CD4-positive, alpha-beta memory T cell (primary cell): ENCODE results near the gene MAPKAPK2. TPM values are rescaled to one million over a fixed set of nuclear protein-coding genes. Genes with fewer than 3 reads are reported as not detected.

Source experiments
- CTCF ChIA-PET: fragments of 350-600 bp; sonication (Branson Sonifier 250); formaldehyde crosslinking; loops from one replicate; lab custom pipeline; 2021; ENCODE audit warnings: inconsistent platforms; ENCODE audit not compliant: partially characterized antibody; lab: Charles Lee
- POLR2A ChIA-PET: fragments of 350-600 bp; sonication (Branson Sonifier 250); formaldehyde crosslinking; loops from one replicate; lab custom pipeline; 2021; ENCODE audit not compliant: partially characterized antibody; lab: Charles Lee
- DNase-seq, 5 donors: peaks; one replicate each; pipeline versions ENCODE4 v3.0.0 to v3.0.0-alpha.2; 2020 to 2022; ENCODE audit warnings: mixed read lengths in 1 of 5
- H3K27ac ChIP-seq: one replicate; pipeline ENCODE4 v1.7.0; 2013; ENCODE audit warnings: low read depth, low read length
- H3K27me3 ChIP-seq: 2 replicates; pipeline ENCODE4 v1.7.0; 2013; ENCODE audit warnings: mild to moderate bottlenecking, low read length, moderate library complexity; ENCODE audit not compliant: insufficient read depth
- H3K36me3 ChIP-seq: 2 replicates; pipeline ENCODE4 v1.7.0; 2013; ENCODE audit warnings: mild to moderate bottlenecking, low read length, moderate library complexity; ENCODE audit not compliant: insufficient read depth
- H3K4me1 ChIP-seq: 2 replicates; pipeline ENCODE4 v1.7.0; 2013; ENCODE audit warnings: mild to moderate bottlenecking, low read length, moderate library complexity; ENCODE audit not compliant: insufficient read depth
- H3K4me3 ChIP-seq, 2 donors: one replicate each; pipeline ENCODE4 v1.7.0; 2013; ENCODE audit warnings: low read length in 2 of 2, mild to moderate bottlenecking in 1 of 2
- H3K9me3 ChIP-seq, 2 donors: one replicate each; pipeline ENCODE4 v1.7.0; 2013; ENCODE audit warnings: low read length in 2 of 2, control low read depth in 1 of 2; ENCODE audit not compliant: control insufficient read depth in 1 of 2
- H3K27ac Mint-ChIP-seq, 7 donors: one replicate each; pipeline ENCODE4 v1.8.0; 2020 to 2021; ENCODE audit warnings: mixed read lengths in 7 of 7, mild to moderate bottlenecking in 6 of 7, inconsistent platforms in 3 of 7, moderate library complexity in 3 of 7
- H3K27me3 Mint-ChIP-seq, 2 donors: one replicate each; pipeline ENCODE4 v1.8.0; 2020 to 2021; ENCODE audit warnings: mixed read lengths in 2 of 2
- H3K36me3 Mint-ChIP-seq, 2 donors: one replicate each; pipeline ENCODE4 v1.8.0; 2020 to 2021; ENCODE audit warnings: mixed read lengths in 2 of 2, inconsistent platforms in 1 of 2, mild to moderate bottlenecking in 1 of 2
- H3K4me1 Mint-ChIP-seq, 4 donors: one replicate each; pipeline ENCODE4 v1.8.0; 2020 to 2021; ENCODE audit warnings: mixed read lengths in 4 of 4, mild to moderate bottlenecking in 1 of 4
- H3K4me3 Mint-ChIP-seq, 8 donors: one replicate each; pipeline ENCODE4 v1.8.0; 2020 to 2021; ENCODE audit warnings: mixed read lengths in 8 of 8, mild to moderate bottlenecking in 7 of 8, moderate library complexity in 6 of 8, inconsistent platforms in 3 of 8
- H3K9me3 Mint-ChIP-seq, 8 donors: one replicate each; pipeline ENCODE4 v1.8.0; 2020 to 2021; ENCODE audit warnings: mixed read lengths in 8 of 8, mild to moderate bottlenecking in 5 of 8, inconsistent platforms in 3 of 8, moderate library complexity in 1 of 8
- intact Hi-C: fragments of 100-400 bp; cut with micrococcal nuclease; formaldehyde crosslinking; loops from one replicate; pipeline ENCODE4 v1.15.1; 2023
- polyA plus RNA-seq, 2 donors: library from polyadenylated mRNA; unstranded; fragments of 300-500 nt; fragmentation: Illumina TruSeq; gene quantifications; one replicate each; pipeline ENCODE4 v1.2.3, GENCODE V29; 2021
- total RNA-seq, 2 experiments: library from RNA; stranded (reverse); gene quantifications; one replicate each; pipeline ENCODE4 v1.2.3, GENCODE V29; 2021

MAPKAPK2 gene
- total and polyA plus RNA-seq, 4 experiments from 2014 or later, result 1.3 to 72.8 (median 37.8) TPM

- Mint-ChIP-seq H3K9me3 (no peaks in the 10 kb centered on the region), H3K36me3 (no peaks in the 10 kb centered on the region), H3K4me3 (peak within 1 kb of the TSS in 7 of 8 donors; percentile 27 to 85 (median 67)), H3K4me1 (peaks cover 57 to 84% (median 71%) of the 10 kb centered on the region in 4 donors), H3K27me3 (no peaks in the 10 kb centered on the region), H3K27ac (peak within 1 kb of the TSS; percentile 68 to 90 (median 85))
- H3K27ac ChIP-seq, result peak within 1 kb of the TSS; percentile 12
- POLR2A ChIA-PET, result interaction anchor here (1.6 to 12.6 kb wide), 7 partner anchors 13 to 44 kb away, joined by 3 to 141 read pairs (median 63); no protein-coding TSS in a partner anchor
- H3K4me1 ChIP-seq, result peaks cover 70% of the 10 kb centered on the region
- no peaks in the 10 kb centered on the region for H3K36me3 ChIP-seq
- no peaks in the 10 kb centered on the region for H3K9me3 ChIP-seq
- no peaks in the 10 kb centered on the region for H3K27me3 ChIP-seq
- CTCF ChIA-PET, result interaction anchor here (0.8 to 9.0 kb wide), 9 partner anchors 10 to 141 kb away, joined by 3 to 91 read pairs (median 6); no protein-coding TSS in a partner anchor
- peak within 1 kb of the TSS in 1 of 2 donors; percentile 16 for H3K4me3 ChIP-seq
- intact Hi-C loops, result loop anchor here (2.0 kb wide), 1 partner anchor 14 kb away; no protein-coding TSS in a partner anchor
- no peak for DNase-seq
Observed at GRCh38 chr1:206770531-206771337, 86.0 kb downstream of the MAPKAPK2 start, which contains the start of gene IL19. Gene IL19 (plus strand): TSS chr1:206770773. CDS start chr1:206836663, 65,890 bp downstream.

GRCh38 chr1:206771338-206771692 lies 86.6 kb downstream of the MAPKAPK2 start:
- Mint-ChIP-seq H3K9me3 (no peaks in the 10 kb centered on the region), H3K4me1 (peaks cover 51 to 78% (median 65%) of the 10 kb centered on the region in 4 donors), H3K4me3 (peak overlapping the region in 5 of 8 donors; percentile 27 to 85 (median 39)), H3K27ac (peak overlapping the region in 2 of 7 donors; percentile 32 to 85), H3K27me3 (no peaks in the 10 kb centered on the region), H3K36me3 (no peaks in the 10 kb centered on the region)
- no peak for DNase-seq
- H3K27me3 ChIP-seq, result no peaks in the 10 kb centered on the region
- H3K4me1 ChIP-seq, result peaks cover 64% of the 10 kb centered on the region
- ChIA-PET CTCF (interaction anchor here (0.8 to 9.0 kb wide), 8 partner anchors 11 to 140 kb away, joined by 3 to 91 read pairs (median 6); no protein-coding TSS in a partner anchor), POLR2A (interaction anchor here (2.2 to 12.6 kb wide), 5 partner anchors 13 to 35 kb away, joined by 6 to 141 read pairs (median 76); no protein-coding TSS in a partner anchor)
- intact Hi-C loops, result loop anchor here (2.0 kb wide), 1 partner anchor 13 kb away; no protein-coding TSS in a partner anchor
- H3K9me3 ChIP-seq, result no peaks in the 10 kb centered on the region
- no peak overlapping the region for H3K27ac ChIP-seq
- no peak overlapping the region for H3K4me3 ChIP-seq
- H3K36me3 ChIP-seq, result no peaks in the 10 kb centered on the region

- Mint-ChIP-seq H3K27me3 (no peaks in the 10 kb centered on the region), H3K4me3 (peak within 1 kb of the TSS in 5 of 8 donors; percentile 11 to 55 (median 35))
- no peak within 1 kb of the TSS for H3K27ac ChIP-seq
Observed at GRCh38 chr1:206772243-206772937, 87.7 kb downstream of the MAPKAPK2 start, which contains the start of gene IL10. Gene IL10 (minus strand): TSS chr1:206772494. CDS start chr1:206772435, 59 bp downstream.

GRCh38 chr1:206774093-206774492 lies 89.4 kb downstream of the MAPKAPK2 start:
- Mint-ChIP-seq H3K27me3 (no peaks in the 10 kb centered on the region), H3K4me1 (peaks cover 37 to 54% (median 45%) of the 10 kb centered on the region in 4 donors), H3K27ac (no peak overlapping the region), H3K36me3 (no peaks in the 10 kb centered on the region), H3K4me3 (no peak overlapping the region), H3K9me3 (no peaks in the 10 kb centered on the region)
- no peaks in the 10 kb centered on the region for H3K27me3 ChIP-seq
- DNase-seq, result no peak
- H3K36me3 ChIP-seq, result no peaks in the 10 kb centered on the region
- POLR2A ChIA-PET, result interaction anchor here (10.8 to 12.6 kb wide), 2 partner anchors 13 to 29 kb away, joined by 110 to 141 read pairs; no protein-coding TSS in a partner anchor
- H3K4me3 ChIP-seq, result no peak overlapping the region
- intact Hi-C loops, result no loop called here
- CTCF ChIA-PET, result interaction anchor here (1.5 to 4.2 kb wide), 3 partner anchors 12 to 35 kb away, joined by 5 to 11 read pairs (median 6); no protein-coding TSS in a partner anchor
- H3K4me1 ChIP-seq, result peaks cover 41% of the 10 kb centered on the region
- no peak overlapping the region for H3K27ac ChIP-seq
- H3K9me3 ChIP-seq, result no peaks in the 10 kb centered on the region

More at GRCh38 chr1:206772243-206772937, 87.7 kb downstream of the MAPKAPK2 start, which contains the start of gene IL10:
- H3K36me3 ChIP-seq, result no peaks in the 10 kb centered on the region
- peaks cover 53% of the 10 kb centered on the region for H3K4me1 ChIP-seq
- peak within 1 kb of the TSS in 6 of 7 donors; percentile 15 to 76 (median 36) for H3K27ac Mint-ChIP-seq
- H3K9me3 ChIP-seq, result no peaks in the 10 kb centered on the region
- ChIA-PET POLR2A (interaction anchor here (0.6 to 12.6 kb wide), 7 partner anchors 14 to 149 kb away, joined by 3 to 141 read pairs (median 63); partner anchors contain the start of gene FCMR), CTCF (interaction anchor here (1.0 to 9.0 kb wide), 9 partner anchors 12 to 137 kb away, joined by 3 to 91 read pairs (median 6); no protein-coding TSS in a partner anchor)
- no peaks in the 10 kb centered on the region for H3K36me3 Mint-ChIP-seq
- intact Hi-C loops, result no loop called here
- peaks cover 43 to 68% (median 56%) of the 10 kb centered on the region in 4 donors for H3K4me1 Mint-ChIP-seq
- H3K4me3 ChIP-seq, result no peak within 1 kb of the TSS
- no peaks in the 10 kb centered on the region for H3K27me3 ChIP-seq
- no peak for DNase-seq
- no peaks in the 10 kb centered on the region for H3K9me3 Mint-ChIP-seq

- CTCF ChIA-PET, result interaction anchor here (0.7 to 4.2 kb wide), 5 partner anchors 10 to 135 kb away, joined by 3 to 11 read pairs (median 3); no protein-coding TSS in a partner anchor
- intact Hi-C loops, result no loop called here
- POLR2A ChIA-PET, result no interaction called here
- DNase-seq, result no peak
- no peak overlapping the region for H3K27ac ChIP-seq
- H3K27me3 ChIP-seq, result no peaks in the 10 kb centered on the region
- no peak overlapping the region for H3K4me3 ChIP-seq
- Mint-ChIP-seq H3K4me3 (no peak overlapping the region), H3K36me3 (no peaks in the 10 kb centered on the region), H3K4me1 (peaks cover 16 to 33% (median 24%) of the 10 kb centered on the region in 4 donors), H3K27ac (no peak overlapping the region), H3K9me3 (no peaks in the 10 kb centered on the region), H3K27me3 (no peaks in the 10 kb centered on the region)
- no peaks in the 10 kb centered on the region for H3K36me3 ChIP-seq
- H3K9me3 ChIP-seq, result no peaks in the 10 kb centered on the region
- H3K4me1 ChIP-seq, result peaks cover 19% of the 10 kb centered on the region
Observed at GRCh38 chr1:206776229-206776628, 91.5 kb downstream of the MAPKAPK2 start.

GRCh38 chr1:206778031-206778430 lies 93.3 kb downstream of the MAPKAPK2 start:
- ChIA-PET POLR2A (interaction anchor here (1.2 to 1.5 kb wide), 3 partner anchors 10 to 19 kb away, joined by 3 to 4 read pairs (median 4); no protein-coding TSS in a partner anchor), CTCF (interaction anchor here (1.4 kb wide), 1 partner anchor 8 kb away, joined by 3 read pairs; no protein-coding TSS in a partner anchor)
- no peaks in the 10 kb centered on the region for H3K9me3 Mint-ChIP-seq
- H3K4me1 Mint-ChIP-seq, result peaks cover 14 to 25% (median 17%) of the 10 kb centered on the region in 4 donors
- H3K27ac Mint-ChIP-seq, result no peak overlapping the region
- Histone ChIP-seq H3K36me3 (no peaks in the 10 kb centered on the region), H3K27ac (no peak overlapping the region), H3K9me3 (no peaks in the 10 kb centered on the region), H3K4me3 (no peak overlapping the region), H3K4me1 (peaks cover 11% of the 10 kb centered on the region), H3K27me3 (no peaks in the 10 kb centered on the region)
- no peaks in the 10 kb centered on the region for H3K27me3 Mint-ChIP-seq
- no peaks in the 10 kb centered on the region for H3K36me3 Mint-ChIP-seq
- no peak overlapping the region for H3K4me3 Mint-ChIP-seq
- intact Hi-C loops, result no loop called here
- no peak for DNase-seq
